CD4-positive, alpha-beta T cell (primary cell): ENCODE measurements around the gene PTGFR. TPM values are rescaled to one million over a fixed set of nuclear protein-coding genes. Genes with fewer than 3 reads are reported as not detected.

Experiments
- ATAC-seq: fragments of 200-7000 bp; cut with Tn5 transposase; one replicate; pipeline ENCODE4 v1.10.0; 2022; ENCODE audit warnings: mild to moderate bottlenecking; ENCODE audit not compliant: poor library complexity
- CTCF ChIA-PET: fragments of 350-600 bp; sonication (Branson Sonifier 250); formaldehyde crosslinking; loops from one replicate; lab custom pipeline; 2021; ENCODE audit warnings: antibody characterized with exemption, inconsistent platforms; lab: Charles Lee
- POLR2A ChIA-PET: fragments of 350-600 bp; sonication (Branson Sonifier 250); formaldehyde crosslinking; loops from one replicate; lab custom pipeline; 2021; ENCODE audit warnings: antibody characterized with exemption, inconsistent platforms; lab: Charles Lee
- DNase-seq, 14 experiments: peaks; one replicate each; pipeline ENCODE4 v3.0.0-alpha.2; 2013 to 2020; ENCODE audit warnings: mixed read lengths in 2 of 14
- H3K27ac ChIP-seq, 2 donors: one replicate each; pipeline versions ENCODE4 v1.5.1 to v1.7.0; 2013; ENCODE audit warnings: low read length in 2 of 2, low read depth in 1 of 2, mild to moderate bottlenecking in 1 of 2
- H3K27me3 ChIP-seq, 2 experiments: 1 replicate in 1 of 2; 2 replicates in 1 of 2; pipeline versions ENCODE4 v1.6.1 to v1.7.0; 2013; ENCODE audit warnings: low read length in 2 of 2, control low read depth in 1 of 2, mild to moderate bottlenecking in 1 of 2, moderate library complexity in 1 of 2; ENCODE audit not compliant: insufficient read depth in 2 of 2, control insufficient read depth in 1 of 2
- H3K36me3 ChIP-seq: one replicate; pipeline ENCODE4 v1.6.1; 2013; ENCODE audit warnings: low read length, control low read depth; ENCODE audit not compliant: insufficient read depth
- H3K4me1 ChIP-seq: one replicate; pipeline ENCODE4 v1.6.1; 2013; ENCODE audit warnings: low read length, control low read depth; ENCODE audit not compliant: insufficient read depth
- H3K4me3 ChIP-seq: one replicate; pipeline ENCODE4 v1.5.1; 2013; ENCODE audit warnings: mild to moderate bottlenecking, low read length, moderate library complexity
- H3K9me3 ChIP-seq, 2 experiments: 1 replicate in 1 of 2; 2 replicates in 1 of 2; pipeline versions ENCODE4 v1.6.1 to v1.7.0; 2013; ENCODE audit warnings: low read length in 2 of 2, mild to moderate bottlenecking in 2 of 2, control low read depth in 1 of 2, moderate library complexity in 1 of 2; ENCODE audit not compliant: control insufficient read depth in 1 of 2, insufficient read depth in 1 of 2
- H3K27ac Mint-ChIP-seq: one replicate; pipeline ENCODE4 v1.8.0; 2020; ENCODE audit warnings: mixed read lengths
- H3K27me3 Mint-ChIP-seq: one replicate; pipeline ENCODE4 v1.8.0; 2021; ENCODE audit warnings: mixed read lengths
- H3K36me3 Mint-ChIP-seq: one replicate; pipeline ENCODE4 v1.8.0; 2021; ENCODE audit warnings: low read depth, mixed read lengths
- H3K4me1 Mint-ChIP-seq: one replicate; pipeline ENCODE4 v1.8.0; 2021; ENCODE audit warnings: low read depth, mixed read lengths
- H3K4me3 Mint-ChIP-seq: one replicate; pipeline ENCODE4 v1.8.0; 2020; ENCODE audit warnings: mild to moderate bottlenecking, mixed read lengths
- H3K9me3 Mint-ChIP-seq: one replicate; pipeline ENCODE4 v1.8.0; 2020; ENCODE audit warnings: mixed read lengths
- intact Hi-C, 2 experiments: fragments of 100-400 bp; cut with DNase I in 1 of 2; cut with micrococcal nuclease in 1 of 2; formaldehyde crosslinking; loops; one replicate each; pipeline versions ENCODE4 v1.15.1 to v1.9.0; 2023 to 2025; cut with DNase I, micrococcal nuclease
- total RNA-seq, 174 experiments: library from RNA in 2 of 174; stranded (reverse) in 2 of 174; gene quantifications; one replicate each; pipeline ENCODE4 v1.2.3 and lab custom pipeline; 2021 to 2026
- TF ChIP-seq, protein P1 (sequence below): fragments of 200-600 bp; IDR thresholded peaks from one replicate; pipeline ENCODE4 v1.8.0; 2022; ENCODE audit warnings: antibody characterized with exemption, mild to moderate bottlenecking

The PTGFR gene
- total RNA-seq, 2 experiments from 2014 or later = not detected

- ChIA-PET CTCF (no interaction called here), POLR2A (no interaction called here)
- H3K9me3 ChIP-seq = peaks cover 0 to 16% of the 10 kb centered on the region in 2 experiments
- no peak overlapping the region for H3K4me3 ChIP-seq
- DNase-seq (no peak), ATAC-seq (no peak)
- no peak overlapping the region for H3K27ac ChIP-seq
- H3K27me3 ChIP-seq = peaks cover 0 to 4% of the 10 kb centered on the region in 2 experiments
- intact Hi-C loops = no loop called here
- Mint-ChIP-seq H3K4me1 (no peaks in the 10 kb centered on the region), H3K9me3 (peaks cover 16% of the 10 kb centered on the region), H3K27ac (no peak overlapping the region), H3K36me3 (no peaks in the 10 kb centered on the region), H3K4me3 (no peak overlapping the region), H3K27me3 (peaks cover 39% of the 10 kb centered on the region)
- H3K36me3 ChIP-seq = no peaks in the 10 kb centered on the region
- TF ChIP-seq, protein P1, sequence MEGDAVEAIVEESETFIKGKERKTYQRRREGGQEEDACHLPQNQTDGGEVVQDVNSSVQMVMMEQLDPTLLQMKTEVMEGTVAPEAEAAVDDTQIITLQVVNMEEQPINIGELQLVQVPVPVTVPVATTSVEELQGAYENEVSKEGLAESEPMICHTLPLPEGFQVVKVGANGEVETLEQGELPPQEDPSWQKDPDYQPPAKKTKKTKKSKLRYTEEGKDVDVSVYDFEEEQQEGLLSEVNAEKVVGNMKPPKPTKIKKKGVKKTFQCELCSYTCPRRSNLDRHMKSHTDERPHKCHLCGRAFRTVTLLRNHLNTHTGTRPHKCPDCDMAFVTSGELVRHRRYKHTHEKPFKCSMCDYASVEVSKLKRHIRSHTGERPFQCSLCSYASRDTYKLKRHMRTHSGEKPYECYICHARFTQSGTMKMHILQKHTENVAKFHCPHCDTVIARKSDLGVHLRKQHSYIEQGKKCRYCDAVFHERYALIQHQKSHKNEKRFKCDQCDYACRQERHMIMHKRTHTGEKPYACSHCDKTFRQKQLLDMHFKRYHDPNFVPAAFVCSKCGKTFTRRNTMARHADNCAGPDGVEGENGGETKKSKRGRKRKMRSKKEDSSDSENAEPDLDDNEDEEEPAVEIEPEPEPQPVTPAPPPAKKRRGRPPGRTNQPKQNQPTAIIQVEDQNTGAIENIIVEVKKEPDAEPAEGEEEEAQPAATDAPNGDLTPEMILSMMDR = no peak
- no peaks in the 10 kb centered on the region for H3K4me1 ChIP-seq
Observed at GRCh38 chr1:78554840-78555239, 64.1 kb downstream of the PTGFR start.

GRCh38 chr1:78559680-78560079 lies 68.9 kb downstream of the PTGFR start:
- Histone ChIP-seq H3K36me3 (no peaks in the 10 kb centered on the region), H3K27ac (no peak overlapping the region), H3K4me1 (no peaks in the 10 kb centered on the region), H3K27me3 (no peaks in the 10 kb centered on the region), H3K9me3 (no peaks in the 10 kb centered on the region), H3K4me3 (no peak overlapping the region)
- POLR2A ChIA-PET = no interaction called here
- ATAC-seq = no peak
- TF ChIP-seq, protein P1 = no peak
- no peaks in the 10 kb centered on the region for H3K36me3 Mint-ChIP-seq
- H3K4me3 Mint-ChIP-seq = no peak overlapping the region
- intact Hi-C loops = no loop called here
- H3K4me1 Mint-ChIP-seq = no peaks in the 10 kb centered on the region
- CTCF ChIA-PET = no interaction called here
- no peak overlapping the region for H3K27ac Mint-ChIP-seq
- DNase-seq = no peak
- peaks cover 25% of the 10 kb centered on the region for H3K27me3 Mint-ChIP-seq
- peaks cover 6% of the 10 kb centered on the region for H3K9me3 Mint-ChIP-seq

- Mint-ChIP-seq H3K4me3 (no peak overlapping the region), H3K36me3 (no peaks in the 10 kb centered on the region), H3K9me3 (peaks cover 6% of the 10 kb centered on the region), H3K27me3 (peaks cover 14% of the 10 kb centered on the region), H3K4me1 (no peaks in the 10 kb centered on the region), H3K27ac (no peak overlapping the region)
- ChIA-PET CTCF (no interaction called here), POLR2A (no interaction called here)
- Histone ChIP-seq H3K9me3 (no peaks in the 10 kb centered on the region), H3K4me1 (no peaks in the 10 kb centered on the region), H3K27me3 (no peaks in the 10 kb centered on the region), H3K4me3 (no peak overlapping the region), H3K36me3 (no peaks in the 10 kb centered on the region), H3K27ac (no peak overlapping the region)
- ATAC-seq = no peak
- TF ChIP-seq, protein P1 = no peak
- intact Hi-C loops = no loop called here
- no peak for DNase-seq
Observed at GRCh38 chr1:78560811-78561210, 70.0 kb downstream of the PTGFR start.
